ENCODE measurements around the gene NMB. TPM values are rescaled to one million over a fixed set of nuclear protein-coding genes. Genes with fewer than 3 reads are reported as not detected.

The NMB gene
- total RNA-seq, 4 donors from 2014 or later = 28.6 to 72.3 (median 43.0) TPM

- TF ChIP-seq, protein P1, sequence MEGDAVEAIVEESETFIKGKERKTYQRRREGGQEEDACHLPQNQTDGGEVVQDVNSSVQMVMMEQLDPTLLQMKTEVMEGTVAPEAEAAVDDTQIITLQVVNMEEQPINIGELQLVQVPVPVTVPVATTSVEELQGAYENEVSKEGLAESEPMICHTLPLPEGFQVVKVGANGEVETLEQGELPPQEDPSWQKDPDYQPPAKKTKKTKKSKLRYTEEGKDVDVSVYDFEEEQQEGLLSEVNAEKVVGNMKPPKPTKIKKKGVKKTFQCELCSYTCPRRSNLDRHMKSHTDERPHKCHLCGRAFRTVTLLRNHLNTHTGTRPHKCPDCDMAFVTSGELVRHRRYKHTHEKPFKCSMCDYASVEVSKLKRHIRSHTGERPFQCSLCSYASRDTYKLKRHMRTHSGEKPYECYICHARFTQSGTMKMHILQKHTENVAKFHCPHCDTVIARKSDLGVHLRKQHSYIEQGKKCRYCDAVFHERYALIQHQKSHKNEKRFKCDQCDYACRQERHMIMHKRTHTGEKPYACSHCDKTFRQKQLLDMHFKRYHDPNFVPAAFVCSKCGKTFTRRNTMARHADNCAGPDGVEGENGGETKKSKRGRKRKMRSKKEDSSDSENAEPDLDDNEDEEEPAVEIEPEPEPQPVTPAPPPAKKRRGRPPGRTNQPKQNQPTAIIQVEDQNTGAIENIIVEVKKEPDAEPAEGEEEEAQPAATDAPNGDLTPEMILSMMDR (IDR thresholded peaks at IDR 0.05; ENCODE audit: low read depth) = no peak
Measured at GRCh38 chr15:84689858-84690257, 31.9 kb upstream of the NMB start.

GRCh38 chr15:84685304-84685703 is 27.3 kb upstream of the NMB start:
- TF ChIP-seq, protein P1 (IDR thresholded peaks at IDR 0.05; ENCODE audit: low read depth) = no peak

GRCh38 chr15:84684092-84684491 is 26.1 kb upstream of the NMB start:
- TF ChIP-seq, protein P1 (IDR thresholded peaks at IDR 0.05; ENCODE audit: low read depth) = no peak

DNA sequence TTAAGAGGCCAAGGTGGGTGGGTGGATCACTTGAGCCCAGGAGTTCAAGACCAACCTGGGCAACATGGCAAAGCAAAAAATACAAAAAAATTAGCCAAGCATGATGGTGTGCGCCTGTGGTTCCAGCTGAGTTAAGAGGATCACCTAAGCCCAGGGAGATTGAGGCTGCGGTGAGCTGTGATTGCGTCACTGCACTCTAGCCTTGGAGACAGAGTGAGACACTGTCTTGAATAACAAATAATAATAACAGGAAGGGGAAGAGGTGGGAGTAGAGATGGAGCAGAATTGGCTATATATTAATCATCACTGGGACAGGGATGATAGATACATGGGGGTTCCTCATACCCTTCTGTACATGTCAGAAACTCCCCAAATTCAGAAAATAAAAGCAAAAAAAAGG is 23.8 kb upstream of the NMB start:
- TF ChIP-seq, protein P1 (IDR thresholded peaks at IDR 0.05; ENCODE audit: low read depth) = no peak

DNA sequence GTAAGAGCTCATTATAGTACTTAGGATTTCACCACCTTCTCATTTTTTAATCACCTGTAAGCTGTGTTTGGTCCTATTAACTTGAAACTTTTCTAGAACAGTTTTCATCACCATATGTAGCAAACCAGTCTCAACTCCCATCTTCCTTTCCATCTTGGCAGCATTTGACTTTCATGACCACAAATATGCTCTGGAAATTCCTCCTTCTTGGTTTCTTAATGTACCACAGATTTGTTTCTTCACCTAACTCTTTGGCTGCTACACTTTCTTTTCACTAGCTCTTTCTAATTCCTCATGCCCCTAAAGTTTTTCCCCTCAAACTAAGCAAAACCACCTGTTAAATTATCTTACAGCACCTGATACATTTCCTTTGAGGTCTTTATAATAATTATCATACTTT is 13.2 kb upstream of the NMB start:
- TF ChIP-seq, protein P1 (IDR thresholded peaks at IDR 0.05; ENCODE audit: low read depth) = no peak

- TF ChIP-seq, protein P1 (IDR thresholded peaks at IDR 0.05; ENCODE audit: low read depth) = no peak
Measured at GRCh38 chr15:84669726-84670125, 11.7 kb upstream of the NMB start.

GRCh38 chr15:84668221-84668982 is 10.4 kb upstream of the NMB start:
- TF ChIP-seq, protein P1 (IDR thresholded peaks at IDR 0.05; ENCODE audit: low read depth) = no peak
